ENCODE data around the gene GPC3.

- TF ChIP-seq POLR2AphosphoS5 (IDR thresholded peaks at IDR 0.05) (no peak), CTCF (IDR thresholded peaks at IDR 0.05) (no peak), EP300 (IDR thresholded peaks at IDR 0.05) (no peak)
Measured at GRCh38 chrX:133850399-133850798, 135.0 kb downstream of the GPC3 start.

All from suprapubic skin (tissue), 4 donors.